Measurements from ENCODE around the gene NDUFA12. TPM values are rescaled to one million over a fixed set of nuclear protein-coding genes. Genes with fewer than 3 reads are reported as not detected.

Gene NDUFA12
- total and polyA plus RNA-seq, 5 donors from 2014 or later: 67.6 to 488 (median 299) TPM

Other genes with a start within 250 kb of the NDUFA12 start
- gene NR2C1, start 69.9 kb upstream of the NDUFA12 start, total RNA-seq: 58.3 TPM
- gene NR2C1, start 69.9 kb upstream of the NDUFA12 start, polyA plus RNA-seq: 1 to 10 TPM; 6.1 to 9.9 (median 9.4) TPM
- gene FGD6, start 213.8 kb upstream of the NDUFA12 start, total RNA-seq: 0.79 TPM
- gene FGD6, start 213.8 kb upstream of the NDUFA12 start, polyA plus RNA-seq: under 1 TPM in 3 of 4 donors, not detected in 1; 0.06 to 0.10 (median 0.08) TPM
- 52.9 TPM for gene VEZT, start 214.1 kb upstream of the NDUFA12 start, total RNA-seq
- gene VEZT, start 214.1 kb upstream of the NDUFA12 start, polyA plus RNA-seq: 10 to 100 TPM; 21.9 to 29.6 (median 27.4) TPM

Data from CD4-positive, CD25-positive, alpha-beta regulatory T cell (primary cell).